OCI-LY1 (cell line): Measurements from ENCODE around the gene PRPF4.

Experiments used
- CTCF ChIP-seq: fragments of 200-600 bp; sonication (generic), shearing (Covaris generic); IDR thresholded peaks from 2 replicates; pipeline ENCODE4 v1.5.1; 2017; ENCODE audit warnings: mild to moderate bottlenecking, antibody characterized with exemption, low read length, moderate library complexity, mixed read lengths
- EZH2 ChIP-seq: fragments of 200-600 bp; sonication (generic), shearing (Covaris generic); IDR thresholded peaks from 2 replicates; pipeline ENCODE4 v1.8.0; 2017; ENCODE audit warnings: borderline replicate concordance, mixed run types, mild to moderate bottlenecking, antibody characterized with exemption, low read length, moderate library complexity, mixed read lengths

GRCh38 chr9:113298311-113298710, 22.9 kb downstream of the PRPF4 start:
- TF ChIP-seq CTCF (no peak), EZH2 (no peak)
